ENCODE measurements around the gene CCDC50.

The CCDC50 gene

DNA sequence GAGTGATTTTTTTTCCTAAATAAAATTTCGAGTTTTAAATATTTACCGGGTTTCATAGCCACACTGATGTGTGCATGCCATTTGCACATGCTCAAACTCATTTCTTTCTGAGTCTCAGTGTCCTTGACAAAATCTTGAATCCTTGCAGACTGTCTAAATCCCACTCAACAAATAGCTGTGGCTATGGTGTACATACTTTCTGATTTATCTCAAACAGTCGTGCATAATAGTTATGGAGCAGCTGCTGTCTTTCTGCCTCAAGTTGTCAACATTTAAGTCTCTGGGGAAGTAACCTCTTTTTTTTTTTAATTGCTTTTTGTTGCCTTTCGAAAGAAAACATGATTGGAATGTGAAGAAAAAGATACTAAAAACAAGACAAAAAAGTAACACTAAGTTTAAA, 53.9 kb downstream of the CCDC50 start:
- DNase-seq, result no peak

DNA sequence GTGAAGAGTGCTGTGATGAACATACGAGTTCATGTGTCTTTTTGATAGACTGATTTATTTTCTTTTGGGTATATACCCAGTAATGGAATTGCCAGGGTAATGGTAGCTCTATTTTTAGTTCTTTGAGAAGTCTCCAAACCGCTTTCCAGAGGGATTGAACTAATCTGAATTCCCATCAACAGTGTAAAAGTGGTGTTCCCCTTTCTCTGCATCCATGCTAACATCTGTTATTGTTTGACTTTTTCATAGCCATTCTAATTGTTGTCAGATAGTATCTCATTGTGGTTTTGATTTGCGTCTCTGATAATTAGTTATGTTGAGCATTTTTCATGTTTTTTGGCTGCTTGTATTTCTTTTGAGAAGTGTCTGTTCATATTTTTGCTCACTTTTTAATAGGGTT, 55.9 kb downstream of the CCDC50 start:
- no peak for DNase-seq

DNA sequence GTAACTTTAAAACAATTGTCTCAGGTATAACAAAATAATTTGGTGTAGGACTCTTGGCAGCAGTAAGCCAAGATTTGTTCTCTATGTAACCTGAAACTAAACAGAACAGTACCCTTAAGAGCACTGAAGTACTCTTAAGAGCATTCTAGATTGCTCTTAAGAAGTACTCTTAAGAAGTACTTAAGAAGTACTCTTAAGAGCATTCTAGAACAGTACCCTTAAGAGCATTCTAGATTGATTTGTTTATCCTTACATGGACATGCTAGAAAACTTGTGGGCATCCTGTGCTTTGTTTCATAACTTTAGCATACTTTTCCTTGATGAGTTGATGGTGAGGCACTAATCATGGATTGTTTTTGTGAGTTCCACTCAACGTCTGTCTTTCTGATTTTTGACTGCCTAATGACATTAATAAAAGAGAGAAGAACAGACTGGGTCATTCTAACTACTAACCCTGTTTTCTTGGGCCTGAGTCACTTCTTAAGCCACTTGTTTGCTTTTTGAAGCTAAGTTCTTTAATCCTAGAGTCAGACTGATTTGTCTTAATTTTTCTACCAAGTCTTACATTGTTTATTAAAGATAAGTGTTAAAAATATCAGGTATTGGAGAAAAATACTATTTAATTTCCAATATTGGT, 58.4 kb downstream of the CCDC50 start:
- DNase-seq, result no peak

DNA sequence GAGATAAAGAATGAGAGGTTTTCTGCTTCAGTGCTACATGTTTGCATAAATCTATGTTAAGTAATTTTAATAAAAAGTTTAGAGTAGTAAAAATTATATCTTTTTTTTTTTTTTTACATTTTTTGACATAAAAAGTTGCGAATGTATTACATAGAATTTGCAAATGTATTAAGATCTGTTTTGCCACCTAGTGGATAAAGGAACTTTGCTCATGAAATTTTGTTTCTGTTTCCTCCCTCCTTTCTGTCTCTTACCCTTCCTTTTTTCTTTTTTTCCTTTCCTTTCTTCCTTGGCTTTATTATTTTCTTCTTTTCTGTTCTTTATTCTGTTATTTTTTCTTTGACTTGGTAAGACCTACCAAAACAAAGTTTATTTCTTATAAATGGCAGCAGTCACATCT, 59.6 kb downstream of the CCDC50 start:
- DNase-seq, result no peak

DNA sequence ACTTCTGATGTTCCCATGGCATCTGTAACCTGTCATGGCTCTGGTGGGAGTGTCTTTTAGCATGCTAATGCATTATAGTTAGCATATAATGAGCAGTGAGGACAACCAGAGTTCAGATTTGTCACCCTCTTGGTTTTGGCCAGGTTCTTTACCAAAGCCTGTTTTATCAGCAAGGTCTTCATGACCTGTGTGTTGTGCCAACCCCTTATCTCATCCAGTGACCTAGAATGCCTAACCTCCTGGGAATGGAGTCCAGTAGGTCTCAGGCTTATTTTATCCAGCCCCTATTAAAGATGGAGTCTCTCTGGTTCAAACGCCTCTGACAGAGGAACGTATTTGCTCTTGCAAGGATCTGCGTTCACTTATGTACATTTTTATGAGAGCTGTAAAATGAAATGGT, 61.4 kb downstream of the CCDC50 start:
- no peak for DNase-seq

DNA sequence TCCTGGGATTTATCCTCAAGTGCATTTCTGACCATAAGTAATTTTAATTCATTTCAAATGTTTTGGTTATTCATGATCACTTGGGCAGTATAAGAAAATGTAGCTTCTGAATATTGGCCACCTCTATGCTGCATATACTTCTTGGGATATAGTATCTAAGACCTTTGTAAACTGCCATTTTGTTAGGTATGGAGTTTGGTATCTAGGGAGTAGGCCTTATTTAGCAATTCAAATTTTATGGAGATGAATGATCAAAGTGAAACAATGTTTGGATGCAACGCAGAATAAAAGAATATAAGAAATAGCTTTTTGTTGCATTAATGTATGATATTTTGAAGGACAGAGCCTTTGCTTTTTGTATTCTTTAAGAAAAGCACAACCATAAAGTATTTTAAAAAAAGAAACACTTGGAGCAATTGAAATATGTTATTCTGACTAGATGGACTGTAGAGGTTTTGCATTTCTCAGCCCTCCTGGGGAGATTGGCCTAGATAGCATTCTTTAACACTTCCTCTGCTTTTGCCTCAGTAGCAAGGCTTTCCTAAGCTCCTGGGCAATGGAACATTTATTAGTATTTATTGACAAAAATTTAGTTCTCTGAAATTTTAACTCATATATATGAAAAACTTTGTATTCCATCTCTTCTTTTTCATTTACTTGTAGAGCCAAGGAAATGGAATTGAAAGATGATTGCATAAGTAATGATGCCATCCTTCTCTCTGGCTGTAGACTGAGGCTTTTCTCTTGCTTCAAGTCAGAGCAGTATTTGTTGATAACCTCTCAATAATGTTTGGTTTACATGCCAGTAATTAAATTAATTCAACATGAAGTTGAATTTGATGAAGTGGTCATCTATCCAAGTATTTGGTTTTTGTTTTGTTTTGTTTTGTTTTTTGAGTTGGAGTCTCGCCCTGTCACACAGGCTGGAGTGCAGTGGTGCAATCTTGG, 62.9 kb downstream of the CCDC50 start:
- DNase-seq, result no peak

DNA sequence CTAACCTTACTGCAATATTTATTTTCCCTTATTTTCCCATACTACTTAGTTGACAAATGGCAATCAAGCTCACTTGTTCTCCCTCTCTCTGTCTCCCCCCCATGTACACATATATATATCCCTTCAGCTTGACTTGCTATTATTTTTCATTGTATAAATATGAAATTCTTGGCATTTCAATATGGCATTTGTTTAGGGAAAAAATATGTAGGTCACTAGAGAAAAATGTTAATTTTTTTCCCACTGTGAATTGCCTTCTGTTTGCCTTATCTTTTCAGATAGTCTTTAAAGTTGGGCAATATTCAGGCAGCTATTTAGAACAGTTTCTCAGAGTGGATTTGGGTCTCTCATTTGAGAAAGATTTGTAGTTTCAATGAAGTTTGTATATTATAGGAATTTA, 64.0 kb downstream of the CCDC50 start:
- no peak for DNase-seq

DNA sequence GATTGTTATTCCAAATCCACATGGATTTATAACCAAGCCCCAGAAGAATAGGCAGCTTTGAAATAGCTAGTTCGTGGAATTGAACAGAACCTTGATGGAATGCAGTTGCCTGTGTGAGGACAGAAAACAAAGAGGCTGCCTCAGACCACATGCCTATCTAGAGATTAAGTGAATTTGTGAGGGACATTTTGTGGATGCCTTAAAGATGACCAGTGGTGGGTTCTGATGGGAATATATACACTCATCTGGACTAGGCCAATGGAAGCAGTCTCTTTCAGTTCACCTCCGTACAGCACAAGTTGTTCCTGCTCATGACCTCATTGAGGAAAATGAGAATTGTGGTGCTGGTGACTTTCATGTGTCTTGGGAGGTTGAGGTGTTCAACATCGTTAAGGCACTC, 68.6 kb downstream of the CCDC50 start:
- DNase-seq, result no peak

DNA sequence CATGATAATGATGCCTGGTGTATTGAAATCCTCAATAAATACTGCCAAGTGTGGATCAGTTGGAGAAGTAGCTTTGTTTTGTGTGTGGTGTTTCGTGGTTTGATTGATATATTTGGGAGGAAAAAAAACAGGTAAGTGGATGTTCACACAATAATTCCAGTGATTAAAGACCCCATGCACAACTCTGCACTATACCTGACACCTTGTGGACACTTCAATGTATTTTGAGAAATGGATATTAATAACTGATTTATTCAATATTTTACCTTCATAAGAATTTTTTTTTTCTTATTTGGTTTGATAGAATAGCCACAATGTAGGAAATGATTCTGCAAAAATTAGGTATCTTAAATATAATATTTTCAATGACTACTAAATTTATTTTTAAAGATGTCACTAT, 69.4 kb downstream of the CCDC50 start:
- no peak for DNase-seq

DNA sequence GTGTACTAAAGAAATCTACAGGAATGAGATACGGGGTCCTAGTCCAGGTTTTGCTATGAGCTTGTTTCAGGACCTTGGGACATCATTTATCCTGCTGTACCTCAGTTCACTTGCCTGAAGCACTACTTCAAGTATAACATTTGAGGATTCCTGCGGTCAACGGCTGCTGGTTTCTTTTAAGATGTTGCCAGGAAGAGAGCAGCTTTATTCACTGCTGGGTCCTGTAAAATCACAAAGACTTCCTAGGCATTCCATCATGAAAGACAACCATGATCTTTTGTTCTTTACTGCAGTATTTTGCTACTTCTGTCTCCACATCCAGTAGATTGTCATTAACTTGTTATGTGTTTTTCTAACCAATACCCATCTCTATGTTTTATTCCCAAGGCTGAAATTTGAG, 70.7 kb downstream of the CCDC50 start:
- DNase-seq, result no peak

DNA sequence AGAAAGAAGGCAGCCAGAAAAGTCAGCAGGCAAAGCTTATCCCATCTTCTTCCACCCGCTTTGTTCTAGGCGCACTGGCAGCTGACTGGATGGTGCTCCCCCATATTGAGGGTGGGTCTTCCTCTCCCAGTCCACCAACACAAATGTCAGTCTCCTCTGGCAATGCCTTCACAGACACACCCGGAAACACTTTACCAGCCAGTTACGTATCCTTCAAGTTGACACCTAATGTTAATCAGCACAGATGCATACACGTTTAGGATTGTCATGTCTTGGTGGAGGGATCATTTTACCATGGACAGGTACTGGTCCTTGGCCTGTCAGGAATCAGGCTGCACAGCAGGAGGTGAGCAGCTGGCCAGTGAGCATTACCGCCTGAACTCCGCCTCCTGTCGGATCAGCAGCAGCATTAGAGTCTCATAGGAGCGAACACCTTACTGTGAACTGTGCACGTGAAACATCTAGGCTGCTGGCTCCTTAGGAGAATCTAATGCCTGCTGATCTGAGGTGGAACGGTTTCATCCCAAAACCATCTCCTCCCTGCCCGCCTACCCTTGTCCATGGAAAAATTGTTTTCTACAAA, 72.7 kb downstream of the CCDC50 start:
- DNase-seq, result no peak

DNA sequence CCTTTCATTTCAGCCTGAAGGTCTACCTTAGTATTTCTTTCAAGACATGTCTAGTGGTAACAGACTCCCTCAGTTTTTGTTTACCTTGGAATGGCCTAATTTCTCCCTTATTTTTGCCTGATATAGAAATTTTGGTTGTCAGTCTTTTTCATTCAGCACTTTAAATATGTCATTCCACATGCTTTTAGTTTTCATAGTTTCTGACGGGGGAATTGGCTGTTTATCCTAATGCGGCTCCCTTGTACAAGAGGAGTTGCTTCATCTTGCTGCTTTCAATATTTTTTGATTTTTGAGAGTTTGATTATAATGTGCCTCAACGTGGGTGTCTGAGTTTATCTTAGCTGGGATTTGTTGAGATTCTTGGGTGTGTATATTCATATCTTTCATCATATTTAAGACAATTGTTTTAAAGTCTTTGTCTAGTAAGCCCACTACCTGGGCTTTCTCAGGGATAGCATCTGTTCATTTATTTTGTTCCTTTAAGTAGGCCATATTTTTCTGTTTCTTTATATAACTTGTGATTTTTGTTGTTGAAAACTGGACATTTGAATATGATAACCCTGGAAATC, 80.7 kb downstream of the CCDC50 start:
- DNase-seq, result no peak

DNA sequence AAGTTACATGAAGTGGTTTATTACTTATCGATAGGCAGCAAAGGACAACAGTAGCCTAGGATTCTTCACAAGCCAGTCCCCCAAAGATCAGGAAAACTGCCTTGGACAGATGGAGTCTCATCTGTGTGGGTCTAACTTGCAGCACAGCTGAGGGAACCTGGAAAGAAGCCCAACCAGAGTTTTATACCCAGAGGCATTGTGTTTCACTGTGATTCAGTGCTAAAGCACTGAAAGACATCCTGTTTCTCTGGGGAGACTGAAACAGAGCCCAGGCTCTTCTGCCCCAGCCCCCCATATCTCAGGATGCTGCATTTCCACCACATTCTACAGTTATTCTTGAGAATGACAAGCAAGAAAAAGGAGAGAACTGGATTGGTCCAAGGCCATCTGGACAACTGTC, 83.6 kb downstream of the CCDC50 start:
- DNase-seq, result no peak

DNA sequence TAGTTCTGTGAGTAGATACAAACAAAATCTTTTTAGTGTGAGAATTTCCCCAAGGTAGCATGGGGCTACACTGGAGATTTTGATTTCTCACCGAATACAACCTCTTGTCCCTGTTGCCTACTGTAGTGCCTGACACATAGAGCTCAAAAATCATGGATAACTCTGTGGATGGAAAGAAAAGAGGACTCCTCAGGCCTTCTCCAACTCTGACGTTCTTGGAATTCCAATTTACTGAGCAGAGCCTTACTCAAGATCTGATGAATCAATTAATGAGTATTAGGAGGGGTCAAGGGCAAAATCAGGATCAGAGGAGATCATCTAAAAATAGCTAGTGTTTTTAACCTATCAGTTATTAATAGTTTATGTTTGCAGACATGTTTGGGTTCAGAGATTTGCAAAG, 85.1 kb downstream of the CCDC50 start:
- DNase-seq, result no peak

DNA sequence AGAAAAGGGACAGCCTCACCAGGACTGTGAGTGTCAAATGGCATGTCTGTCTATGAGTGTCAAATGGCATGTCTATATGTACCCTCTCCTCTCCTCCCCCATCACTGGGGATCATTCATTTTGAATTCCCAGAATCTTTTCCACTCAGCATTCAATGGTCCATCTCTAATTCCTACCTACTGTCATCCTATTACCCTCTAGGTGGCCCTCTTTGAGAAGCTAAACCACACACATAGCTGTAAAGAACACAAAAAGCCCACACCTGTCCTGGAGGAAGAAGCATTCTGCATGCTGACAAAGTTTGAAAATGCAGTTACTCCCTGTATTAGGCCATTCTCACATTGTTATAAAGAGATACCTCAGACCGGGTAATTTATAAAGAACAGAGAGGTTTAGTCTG, 85.5 kb downstream of the CCDC50 start:
- DNase-seq, result no peak

DNA sequence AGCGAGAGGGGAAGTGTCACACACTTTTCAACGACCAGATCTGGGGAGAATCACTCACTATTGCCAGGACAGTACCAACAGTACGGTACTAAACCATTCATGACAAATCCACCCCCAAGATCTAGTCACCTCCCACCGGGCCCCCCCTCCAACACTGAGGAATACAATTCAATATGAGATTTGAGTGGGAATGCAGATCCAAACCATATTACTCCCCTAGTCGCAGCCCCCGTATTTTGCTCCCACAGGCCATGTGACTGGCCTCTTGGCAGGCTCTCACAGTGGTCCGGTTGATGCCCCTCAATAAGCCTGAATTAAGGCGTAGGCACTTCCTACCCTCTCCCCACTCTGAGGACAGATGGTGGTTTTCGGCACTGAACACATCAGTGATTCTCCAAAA, 86.4 kb downstream of the CCDC50 start:
- DNase-seq, result no peak

DNA sequence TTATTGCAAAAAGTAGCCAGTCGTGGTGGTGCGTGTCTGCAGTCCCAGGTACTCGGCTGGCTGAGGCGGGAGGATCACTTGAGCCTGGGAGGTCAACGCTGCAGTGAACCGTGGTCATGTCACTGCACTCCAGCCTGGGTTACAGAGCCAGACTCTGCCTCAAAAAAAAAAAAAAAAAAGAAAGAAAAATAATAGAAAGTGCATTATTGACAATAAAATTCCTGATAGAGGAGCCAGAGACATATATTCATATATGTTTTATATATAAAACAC, 88.2 kb downstream of the CCDC50 start:
- no peak for DNase-seq

DNA sequence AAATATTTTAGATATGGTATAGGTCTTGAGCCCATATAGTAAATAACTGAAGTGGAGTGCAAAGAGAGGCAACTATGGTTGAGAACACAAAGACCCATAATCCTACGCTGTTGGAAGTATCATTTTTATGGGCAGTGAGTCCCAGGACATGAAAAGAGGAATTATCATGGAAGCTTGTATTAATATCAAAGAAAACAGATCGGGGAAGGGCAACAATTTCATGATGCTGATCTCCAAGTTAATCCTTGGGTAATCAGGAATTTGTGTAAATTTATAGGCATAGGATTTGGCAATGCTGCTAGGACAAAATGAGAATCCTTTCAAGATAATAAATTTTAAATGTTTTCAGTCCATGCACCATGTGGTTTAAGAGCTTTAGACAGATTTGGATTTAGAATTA, 91.6 kb downstream of the CCDC50 start:
- DNase-seq, result no peak

DNA sequence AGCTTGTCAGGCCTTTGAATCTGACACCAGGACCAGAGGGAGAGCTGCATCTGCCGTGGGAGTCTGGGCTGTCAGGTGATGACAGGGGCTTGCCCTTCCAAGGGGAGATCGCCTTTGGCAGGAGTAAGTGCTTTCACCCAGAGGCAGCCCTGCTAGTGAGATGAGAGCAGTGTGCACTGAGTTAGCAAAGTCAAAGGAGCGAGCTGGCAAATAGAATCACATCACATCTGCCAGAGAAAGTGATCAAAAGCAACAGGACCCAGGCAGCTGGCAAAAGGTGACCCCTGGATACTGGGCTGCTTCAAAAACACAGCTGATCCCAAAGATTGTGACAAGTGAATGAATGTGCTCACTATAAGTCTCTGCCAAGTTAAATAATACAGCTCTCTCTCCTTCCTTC, 95.7 kb downstream of the CCDC50 start:
- no peak for DNase-seq

DNA sequence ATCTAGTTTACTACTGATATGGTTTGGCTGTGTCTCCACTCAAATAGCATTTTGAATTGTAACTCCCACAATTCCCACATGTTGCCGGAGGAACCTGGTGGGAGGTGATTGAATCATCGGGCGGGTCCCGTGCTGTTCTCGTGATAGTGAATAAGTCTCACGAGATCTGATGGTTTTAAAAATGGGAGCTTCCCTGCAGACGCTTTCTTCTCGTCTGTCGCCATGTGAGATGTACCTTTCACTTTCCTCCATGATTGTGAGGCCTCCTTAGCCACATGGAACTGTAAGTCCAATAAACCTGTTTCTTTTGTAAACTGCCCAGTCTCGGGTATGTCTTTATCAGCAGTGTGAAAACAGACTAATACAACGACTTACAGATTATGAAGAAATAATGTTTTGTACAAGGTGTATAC, 96.1 kb downstream of the CCDC50 start:
- no peak for DNase-seq

DNA sequence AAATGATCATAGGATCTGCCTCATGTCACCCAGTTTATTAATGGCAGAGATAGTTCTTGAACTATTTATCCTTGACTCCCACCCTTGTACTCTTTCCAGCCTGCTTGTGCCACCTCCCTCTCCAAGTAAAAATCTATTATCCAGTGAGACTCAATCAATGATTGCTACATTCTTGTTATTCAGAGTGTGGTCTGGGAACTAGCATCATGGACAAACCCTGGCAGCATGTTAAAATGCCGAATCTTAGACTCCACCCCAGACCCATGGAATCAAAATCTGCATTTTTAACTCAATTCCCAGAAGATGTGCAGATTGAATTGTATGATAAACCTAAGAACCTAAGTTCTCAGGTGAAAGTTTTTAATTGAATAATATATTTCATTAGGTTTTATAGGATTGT, 97.1 kb downstream of the CCDC50 start:
- no peak for DNase-seq

DNA sequence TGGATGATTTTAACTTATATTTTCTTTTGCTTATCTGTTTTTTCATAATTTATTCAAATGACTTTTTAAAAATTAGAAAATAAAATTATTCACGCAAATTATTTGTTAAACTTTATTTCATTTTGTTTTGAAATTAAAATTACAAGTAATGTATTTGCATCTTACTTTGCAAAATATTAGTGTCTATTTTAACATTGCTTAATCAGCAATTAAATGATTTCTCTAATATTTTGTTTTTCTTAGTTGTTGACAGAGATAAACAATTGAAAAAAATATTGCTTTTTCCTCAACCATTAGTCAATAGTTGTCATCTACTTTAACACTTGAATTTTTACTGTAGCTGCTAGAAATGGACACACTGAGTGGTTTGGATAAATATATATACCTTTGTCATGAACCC, 99.0 kb downstream of the CCDC50 start:
- no peak for DNase-seq

DNA sequence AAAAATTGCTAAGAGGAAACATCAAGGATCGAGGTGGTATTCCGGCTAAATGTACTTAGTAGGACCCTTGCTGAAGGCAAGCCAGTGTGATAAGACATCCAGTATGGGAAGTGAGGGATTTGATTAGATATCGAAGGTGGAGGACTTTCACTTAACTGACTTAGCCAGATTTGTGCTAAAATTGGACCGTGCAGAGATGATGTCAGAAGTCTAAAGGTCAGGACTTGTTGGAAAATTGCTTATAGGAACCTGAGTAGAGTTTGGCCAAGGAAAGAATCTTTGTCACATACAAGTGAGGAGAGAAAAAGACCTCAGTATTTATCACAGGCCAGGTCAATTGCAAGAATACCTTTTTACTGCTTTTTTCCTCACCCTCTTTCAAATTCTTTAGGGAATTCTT, 100.9 kb downstream of the CCDC50 start:
- no peak for DNase-seq

DNA sequence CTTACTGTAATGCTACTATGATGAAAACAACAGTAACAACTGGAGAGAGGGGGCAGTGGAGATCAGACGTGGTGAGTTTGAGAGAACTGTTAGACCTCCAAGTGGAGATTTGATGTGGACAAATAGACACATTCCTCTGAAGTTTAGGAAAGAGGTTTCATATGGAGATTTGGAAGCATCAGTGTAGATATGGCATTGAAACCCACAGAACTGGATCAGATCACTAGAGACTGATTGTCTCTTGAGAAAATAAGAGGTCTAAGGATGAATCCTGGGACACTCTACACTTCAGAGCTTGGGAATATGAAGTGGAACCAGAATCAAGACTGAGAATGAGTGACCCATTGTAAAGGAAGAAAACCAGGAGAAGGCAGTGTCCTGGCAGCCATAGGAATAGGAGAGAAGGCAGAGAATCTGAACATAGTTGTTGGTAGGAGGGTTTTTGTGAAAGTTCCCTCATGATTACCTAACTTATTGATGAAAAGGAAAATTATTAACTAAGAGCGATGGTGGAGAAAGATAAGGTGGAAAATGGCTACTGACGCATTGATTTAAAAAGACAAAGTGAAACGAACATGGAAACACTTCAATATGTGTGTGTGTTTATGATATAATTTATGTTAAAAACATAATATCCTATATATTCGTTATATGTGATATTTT, 102.1 kb downstream of the CCDC50 start:
- DNase-seq, result no peak

Measured in stimulated activated CD4-positive, alpha-beta T cell treated with anti-CD3 and anti-CD28 coated beads, Interleukin-4, amount 100 ng/mL, for 24 hours (primary cell).